Gastroesophageal sphincter (tissue), 4 donors: ENCODE measurements around the gene ODAD2. TPM values are rescaled to one million over a fixed set of nuclear protein-coding genes. Genes with fewer than 3 reads are reported as not detected.

Experiments
- ATAC-seq: fragments of 150-250 bp; one replicate; pipeline ENCODE4 v1.9.1; 2016; ENCODE audit warnings: mild to moderate bottlenecking, moderate library complexity
- H3K27ac ChIP-seq, 4 donors: fragments of 200-600 bp; sonication (generic) in 3 of 4; 1 replicate in 3 of 4; 2 replicates in 1 of 4; pipeline ENCODE4 v1.5.1; 2016 to 2019
- H3K27me3 ChIP-seq: fragments of 200-600 bp; sonication (generic); one replicate; pipeline ENCODE4 v1.5.1; 2019
- H3K36me3 ChIP-seq, 2 donors: fragments of 200-600 bp; sonication (generic); one replicate each; pipeline ENCODE4 v1.5.1; 2019; ENCODE audit warnings: control low read depth in 1 of 2
- H3K4me1 ChIP-seq, 3 donors: fragments of 200-600 bp; sonication (generic); 1 replicate in 2 of 3; 2 replicates in 1 of 3; pipeline ENCODE4 v1.5.1; 2016 to 2019; ENCODE audit warnings: control low read depth in 2 of 3
- H3K4me3 ChIP-seq, 2 donors: fragments of 200-600 bp; sonication (generic); one replicate each; pipeline ENCODE4 v1.5.1; 2019; ENCODE audit warnings: mild to moderate bottlenecking in 1 of 2, moderate library complexity in 1 of 2
- H3K9me3 ChIP-seq, 3 donors: fragments of 200-600 bp; sonication (generic); one replicate each; pipeline ENCODE4 v1.5.1; 2017 to 2019; ENCODE audit warnings: control low read depth in 2 of 3
- CTCF ChIP-seq, 4 experiments: fragments of 200-600 bp in 2 of 4; fragments of 450-650 bp in 2 of 4; sonication (generic) in 1 of 4; IDR thresholded peaks; one replicate each; pipeline ENCODE4 v1.5.1; 2017 to 2019; ENCODE audit warnings: antibody characterized with exemption in 4 of 4, mild to moderate bottlenecking in 2 of 4, moderate library complexity in 2 of 4
- EP300 ChIP-seq: sonication (generic); formaldehyde crosslinking; IDR thresholded peaks from one replicate; pipeline ENCODE4 v1.6.1; 2017; ENCODE audit warnings: antibody characterized with exemption, mild to moderate bottlenecking
- POLR2A ChIP-seq, 2 donors: fragments of 450-650 bp; IDR thresholded peaks; one replicate each; pipeline ENCODE4 v1.6.1; 2017; ENCODE audit warnings: antibody characterized with exemption in 2 of 2, mild to moderate bottlenecking in 2 of 2, moderate library complexity in 1 of 2
- POLR2AphosphoS5 ChIP-seq: sonication (generic); formaldehyde crosslinking; IDR thresholded peaks from one replicate; pipeline ENCODE4 v1.6.1; 2017; ENCODE audit warnings: antibody characterized with exemption
- WGBS, 2 donors: methylation state at CpG; one replicate each; pipeline ENCODE4 v1.1.5; 2018; ENCODE audit warnings: low coverage in 1 of 2; 5-methylcytosine and 5-hydroxymethylcytosine counted together
- total RNA-seq, 4 donors: library from RNA; depleted of rRNA; stranded (reverse); fragments of >200 nt; gene quantifications; one replicate each; pipeline ENCODE4 v1.1.0, GENCODE V29; 2016

Gene ODAD2
- total RNA-seq, 4 donors from 2014 or later = 0.93 to 1.8 (median 1.6) TPM

GRCh38 chr10:27794157-27794556, 204.7 kb downstream of the ODAD2 start:
- no peaks in the 10 kb centered on the region for H3K4me1 ChIP-seq
- H3K27ac ChIP-seq = no peak overlapping the region
- no peaks in the 10 kb centered on the region for H3K27me3 ChIP-seq
- H3K4me3 ChIP-seq = no peak overlapping the region
- 46 to 50% methylated on average over 1 of the region's 1 CpG for WGBS, 2 donors
- no peak for ATAC-seq
- H3K36me3 ChIP-seq = no peaks in the 10 kb centered on the region
- TF ChIP-seq CTCF (IDR thresholded peaks at IDR 0.05) = peak in 3 of 4 experiments; percentile 36 to 56 (median 47)
- no peak for TF ChIP-seq EP300
- H3K9me3 ChIP-seq = no peaks in the 10 kb centered on the region

GRCh38 chr10:27792216-27792615, 206.7 kb downstream of the ODAD2 start:
- 85 to 86% methylated on average over 2 of the region's 2 CpGs for WGBS, 2 donors

DNA sequence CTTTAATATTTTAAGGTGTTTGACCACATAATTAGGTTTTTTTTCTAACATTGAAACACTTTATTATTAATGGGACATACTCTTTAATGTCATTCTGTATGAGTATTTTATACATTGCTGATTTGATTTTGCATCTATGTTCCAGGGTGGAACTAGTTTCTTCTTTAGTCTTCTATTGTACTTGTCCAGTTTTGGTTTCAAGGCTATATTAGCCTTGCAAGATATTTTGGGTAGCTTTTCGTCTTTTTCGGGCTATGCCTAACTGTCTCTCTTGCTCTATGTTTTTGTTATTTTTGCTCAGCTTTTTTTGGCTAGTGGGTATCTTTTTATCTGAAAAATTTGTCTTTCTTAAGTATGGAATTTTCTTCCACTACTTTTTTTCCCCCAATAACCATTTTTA, 214.6 kb downstream of the ODAD2 start:
- no peaks in the 10 kb centered on the region for H3K27me3 ChIP-seq
- no peaks in the 10 kb centered on the region for H3K9me3 ChIP-seq
- TF ChIP-seq POLR2A (IDR thresholded peaks at IDR 0.05) = no peak
- no peak for TF ChIP-seq POLR2AphosphoS5
- no peak for TF ChIP-seq EP300
- TF ChIP-seq CTCF (IDR thresholded peaks at IDR 0.05) = no peak
- H3K4me3 ChIP-seq = no peak overlapping the region
- H3K36me3 ChIP-seq = no peaks in the 10 kb centered on the region
- ATAC-seq = no peak
- no peaks in the 10 kb centered on the region for H3K4me1 ChIP-seq
- H3K27ac ChIP-seq = no peak overlapping the region
- 86 to 100% methylated on average over 2 of the region's 2 CpGs for WGBS, 2 donors

More at GRCh38 chr10:27792216-27792615, 206.7 kb downstream of the ODAD2 start:
- no peak for ATAC-seq
- Histone ChIP-seq H3K36me3 (no peaks in the 10 kb centered on the region), H3K9me3 (no peaks in the 10 kb centered on the region), H3K4me1 (no peaks in the 10 kb centered on the region), H3K27me3 (no peaks in the 10 kb centered on the region), H3K4me3 (no peak overlapping the region), H3K27ac (no peak overlapping the region)
- TF ChIP-seq POLR2A (IDR thresholded peaks at IDR 0.05) (no peak), EP300 (no peak), POLR2AphosphoS5 (no peak), CTCF (IDR thresholded peaks at IDR 0.05) (no peak)

GRCh38 chr10:27783660-27784059, 215.2 kb downstream of the ODAD2 start:
- H3K36me3 ChIP-seq = no peaks in the 10 kb centered on the region
- no peaks in the 10 kb centered on the region for H3K9me3 ChIP-seq
- H3K4me1 ChIP-seq = no peaks in the 10 kb centered on the region
- H3K27me3 ChIP-seq = no peaks in the 10 kb centered on the region
- peak in 2 of 4 experiments; percentile 12 to 21 for TF ChIP-seq CTCF (IDR thresholded peaks at IDR 0.05)
- TF ChIP-seq EP300 = no peak
- TF ChIP-seq POLR2A (IDR thresholded peaks at IDR 0.05) = no peak
- H3K27ac ChIP-seq = no peak overlapping the region
- H3K4me3 ChIP-seq = no peak overlapping the region
- ATAC-seq = no peak
- 40 to 43% methylated on average over 1 of the region's 1 CpG for WGBS, 2 donors

DNA sequence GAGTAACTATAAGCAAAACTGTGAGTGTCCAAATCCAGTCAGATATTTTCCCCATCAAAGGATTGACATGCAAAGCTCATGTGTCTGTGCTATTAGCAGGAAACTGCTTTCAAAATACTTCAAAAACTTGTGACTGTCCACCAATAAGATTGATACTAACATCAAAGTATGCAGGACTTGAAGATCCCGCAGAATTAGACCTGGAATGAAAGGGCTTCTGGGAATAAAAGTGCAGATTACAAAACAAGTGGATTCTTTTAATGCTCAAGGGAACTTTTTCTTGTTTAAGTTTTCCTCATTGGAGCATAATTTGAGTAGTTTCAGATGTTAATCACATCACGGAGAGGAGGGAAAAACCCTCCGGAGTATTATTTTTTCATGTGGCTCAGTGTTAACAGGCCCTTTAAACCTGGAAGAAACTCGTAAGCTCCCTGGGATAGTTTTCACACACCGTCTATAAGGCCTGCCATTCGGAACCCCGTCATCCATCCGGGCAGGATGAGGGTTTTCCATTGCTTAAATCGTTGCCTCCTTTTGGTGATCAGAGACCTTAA, 219.3 kb downstream of the ODAD2 start:
- H3K4me1 ChIP-seq = peaks cover 0 to 6% (median 0%) of the 10 kb centered on the region in 3 donors
- WGBS, 2 donors = 44 to 59% methylated on average over 9 of the region's 9 CpGs
- no peaks in the 10 kb centered on the region for H3K27me3 ChIP-seq
- no peak overlapping the region for H3K4me3 ChIP-seq
- peak; percentile 62 for ATAC-seq
- no peak overlapping the region for H3K27ac ChIP-seq
- H3K36me3 ChIP-seq = no peaks in the 10 kb centered on the region
- no peaks in the 10 kb centered on the region for H3K9me3 ChIP-seq
- no peak for TF ChIP-seq POLR2A (IDR thresholded peaks at IDR 0.05)
- TF ChIP-seq EP300 = no peak
- TF ChIP-seq CTCF (IDR thresholded peaks at IDR 0.05) = no peak
- TF ChIP-seq POLR2AphosphoS5 = no peak
